ENCODE measurements around the gene SMYD5. TPM values are rescaled to one million over a fixed set of nuclear protein-coding genes. Genes with fewer than 3 reads are reported as not detected.
A peak's percentile ranks its signal among the peaks of the same experiment; 100 is the strongest.
"Not testable (repeated sequence)": the region's sequence is repeated elsewhere in the genome, so short reads cannot be mapped to it uniquely, and the experiment has no call there.

SMYD5 gene
- total RNA-seq, 1 donor from 2014 or later: 20.0 TPM

DNA sequence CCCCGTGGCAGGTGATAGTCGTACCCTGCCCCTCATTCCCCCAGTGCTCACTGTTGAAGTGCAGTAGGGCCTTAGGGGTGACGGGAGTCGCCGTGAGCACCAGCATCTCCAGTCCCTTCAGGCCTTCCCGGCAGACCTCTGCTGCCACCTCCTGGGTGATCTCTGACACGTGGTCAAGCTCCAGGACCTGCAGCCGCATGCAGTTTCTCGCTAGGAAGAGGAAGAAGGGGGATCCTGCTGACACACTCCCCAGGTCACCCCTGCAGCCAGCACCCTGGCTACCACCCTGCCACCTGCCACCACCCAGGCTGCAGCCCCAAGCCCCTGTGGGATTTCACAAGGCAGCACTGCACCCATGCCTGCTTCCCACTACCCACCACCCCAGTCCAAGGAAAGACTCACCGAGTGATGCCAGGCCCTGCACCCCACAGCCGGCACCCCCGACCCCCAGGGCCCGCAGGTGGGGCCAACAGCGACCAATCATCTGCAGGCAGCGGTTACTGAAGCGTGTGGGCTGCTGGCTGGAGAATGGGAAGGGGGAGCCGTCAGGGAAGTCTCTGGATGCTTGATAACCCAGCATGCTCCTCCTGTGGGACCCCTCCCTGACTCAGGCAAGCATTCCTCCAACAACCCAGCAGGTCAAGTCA lies 46.4 kb downstream of the SMYD5 start:
- no peak for DNase-seq

GRCh38 chr2:73262108-73262651 lies 48.1 kb downstream of the SMYD5 start:
- DNase-seq: no peak

- DNase-seq: not testable (repeated sequence)
Measured at GRCh38 chr2:73262691-73263429, 48.8 kb downstream of the SMYD5 start.

- DNase-seq: no peak
Measured at GRCh38 chr2:73263540-73264331, 49.7 kb downstream of the SMYD5 start.

- no peak for DNase-seq
Measured at GRCh38 chr2:73264332-73264606, 50.2 kb downstream of the SMYD5 start.

DNA sequence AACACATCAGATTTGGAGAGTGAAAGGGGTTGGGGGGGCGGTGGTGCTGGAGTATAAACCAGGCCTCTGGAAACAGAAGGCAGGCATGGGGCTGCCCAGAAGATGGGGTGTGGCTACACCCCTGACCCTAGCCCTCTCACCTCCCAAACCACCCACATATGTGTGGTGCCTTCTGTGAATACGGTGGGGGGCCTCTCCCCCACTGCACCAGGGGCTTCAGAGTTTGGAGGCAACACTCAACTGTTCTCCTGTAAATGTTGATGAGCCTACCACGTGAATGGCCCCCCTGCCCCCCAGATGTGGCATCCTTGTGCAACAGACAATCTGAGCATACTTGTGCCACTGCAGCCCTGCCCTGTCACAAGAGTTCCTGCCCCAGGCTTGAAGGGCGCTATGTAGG lies 50.7 kb downstream of the SMYD5 start:
- no peak for DNase-seq

GRCh38 chr2:73265298-73266060 lies 51.4 kb downstream of the SMYD5 start:
- DNase-seq: no peak

DNA sequence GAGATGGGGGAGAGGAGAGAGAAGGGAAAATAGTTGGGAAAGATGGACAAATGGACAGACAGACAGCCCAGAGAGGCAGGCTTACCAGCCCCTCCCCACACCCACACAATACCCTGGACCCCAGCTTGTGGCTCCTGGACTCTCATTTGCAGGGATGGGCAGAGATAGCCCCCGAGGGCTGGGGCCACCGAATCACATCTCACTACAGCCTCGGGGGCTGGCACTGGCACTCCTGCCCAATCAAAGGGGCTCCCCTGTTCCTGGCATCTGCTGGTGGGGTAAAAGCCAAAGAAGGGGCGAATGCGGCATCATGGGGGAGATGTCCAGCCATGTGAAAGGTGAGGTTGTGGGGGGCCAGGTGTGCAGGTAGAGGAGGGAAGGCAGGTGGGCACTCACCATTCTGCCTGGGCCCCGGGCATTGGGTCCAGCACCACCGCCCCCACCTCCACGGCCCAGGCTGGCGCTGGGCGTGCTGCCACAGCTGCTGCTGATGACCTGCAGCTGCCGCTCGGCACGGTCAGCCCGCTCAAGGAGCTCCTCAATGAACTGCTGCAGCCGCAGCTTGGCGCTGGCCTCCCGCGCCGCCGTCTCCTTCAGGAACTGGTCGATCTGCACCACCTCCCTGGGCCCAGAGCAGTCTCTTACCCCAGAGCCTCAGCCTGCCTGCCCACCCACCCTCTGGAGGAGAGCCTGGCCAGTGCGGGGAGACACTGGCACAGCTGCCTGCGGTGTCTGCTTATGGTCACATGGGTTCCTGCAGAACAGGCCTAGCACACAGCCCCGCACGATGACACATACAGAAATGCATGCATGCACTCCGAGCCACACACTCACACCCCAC lies 52.2 kb downstream of the SMYD5 start:
- DNase-seq: peak; percentile 64

DNA sequence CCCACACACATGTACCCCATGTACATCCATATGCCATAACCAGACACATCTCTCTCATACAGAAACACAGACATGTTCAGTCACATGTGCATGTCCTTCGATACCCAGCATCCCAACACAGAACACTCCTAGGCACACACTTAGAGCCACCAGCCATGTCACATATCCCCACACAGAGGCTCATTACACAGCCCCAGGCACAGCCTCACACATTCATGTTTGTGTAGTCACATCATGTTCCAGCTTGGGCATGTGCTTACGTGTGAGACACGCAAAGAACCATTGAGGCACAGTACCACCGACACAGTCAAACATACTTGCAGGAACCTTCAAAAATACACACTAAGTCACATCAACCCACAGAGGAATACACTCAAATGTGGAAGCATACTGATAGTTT lies 53.0 kb downstream of the SMYD5 start:
- DNase-seq: no peak

- no peak for DNase-seq
Measured at GRCh38 chr2:73268366-73268829, 54.4 kb downstream of the SMYD5 start.

- no peak for DNase-seq
Measured at GRCh38 chr2:73268830-73269685, 55.0 kb downstream of the SMYD5 start.

DNA sequence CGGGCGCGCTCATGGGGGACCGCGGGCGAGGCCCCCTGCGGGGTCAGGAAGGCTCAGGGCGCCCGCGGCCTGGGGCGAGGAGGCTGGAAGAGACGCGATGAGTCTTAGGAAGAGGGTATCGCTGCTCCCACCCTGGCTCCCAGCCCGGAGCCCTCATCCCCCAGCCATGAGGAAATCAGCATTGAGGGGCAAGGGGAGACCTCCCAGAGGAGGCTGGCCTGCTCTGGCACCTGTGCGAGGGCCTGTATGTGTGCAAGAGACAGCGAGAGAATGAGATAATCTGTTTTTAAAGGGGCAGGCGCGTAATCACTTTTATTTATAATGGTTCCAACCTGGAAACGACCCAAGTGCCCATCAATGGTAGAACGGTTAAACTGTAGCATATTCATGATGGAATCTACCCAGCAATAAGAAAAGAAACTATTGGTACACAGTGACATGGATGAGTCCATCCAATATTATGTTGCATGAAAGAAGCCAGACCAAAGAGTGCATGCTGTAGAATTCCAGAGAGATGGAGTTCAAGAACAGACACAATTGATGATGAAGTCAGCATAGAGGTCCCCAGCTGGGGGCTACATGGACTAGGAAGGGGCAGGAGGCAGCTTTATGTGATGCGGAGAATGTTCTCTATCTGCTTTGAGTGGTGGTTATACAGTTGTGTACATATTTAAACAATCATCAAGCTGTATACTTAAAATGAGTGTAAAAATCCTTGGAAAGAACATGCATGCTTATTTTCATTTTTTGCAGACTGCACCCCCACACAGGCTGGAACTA lies 55.8 kb downstream of the SMYD5 start:
- no peak for DNase-seq

- DNase-seq: no peak
Measured at GRCh38 chr2:73272270-73272669, 58.2 kb downstream of the SMYD5 start.

Other genes with a start within 250 kb of the SMYD5 start
- gene SFXN5, start 142.5 kb upstream of the SMYD5 start, total RNA-seq: 27.5 TPM
- 7.5 TPM for gene RAB11FIP5, start 101.3 kb upstream of the SMYD5 start, total RNA-seq
- gene NOTO, start 11.7 kb upstream of the SMYD5 start, total RNA-seq: not detected
- gene PRADC1, start 19.0 kb downstream of the SMYD5 start, total RNA-seq: 5.9 TPM
- gene CCT7, start 20.1 kb downstream of the SMYD5 start, total RNA-seq: 164 TPM
- gene FBXO41, start 70.2 kb downstream of the SMYD5 start, total RNA-seq: 27.0 TPM
- gene EGR4, start 79.3 kb downstream of the SMYD5 start, total RNA-seq: not detected
- 76.0 TPM for gene ALMS1, start 171.6 kb downstream of the SMYD5 start, total RNA-seq

Measured in occipital lobe (tissue), 2 donors.